ENCODE measurements around the gene OR13C3.

GRCh38 chr9:104506565-104506964 lies 30.1 kb downstream of the OR13C3 start:
- TF ChIP-seq USF1 (IDR thresholded peaks at IDR 0.05): no peak
- no peak for TF ChIP-seq EP300 (IDR thresholded peaks at IDR 0.05; ENCODE audit: borderline replicate concordance)
- no peak for TF ChIP-seq TAF1 (IDR thresholded peaks at IDR 0.05; ENCODE audit: low read depth)
- TF ChIP-seq RAD21 (IDR thresholded peaks at IDR 0.05; ENCODE audit: low read depth): no peak
- TF ChIP-seq EGR1 (IDR thresholded peaks at IDR 0.05): no peak
- TF ChIP-seq CREB1 (IDR thresholded peaks at IDR 0.05; ENCODE audit: low read depth): no peak
- no peak for TF ChIP-seq TEAD4 (IDR thresholded peaks at IDR 0.05)
- no peak for TF ChIP-seq CEBPB (IDR thresholded peaks at IDR 0.05)
- TF ChIP-seq ZBTB7A (IDR thresholded peaks at IDR 0.05; ENCODE audit: low read depth): no peak
- TF ChIP-seq YY1 (IDR thresholded peaks at IDR 0.05; ENCODE audit: low read depth): no peak
- TF ChIP-seq FOXM1 (IDR thresholded peaks at IDR 0.05; ENCODE audit: borderline replicate concordance, low read depth): no peak
- no peak for TF ChIP-seq MAX (IDR thresholded peaks at IDR 0.05)
- no peak for TF ChIP-seq NFIC (IDR thresholded peaks at IDR 0.05)
- no peak for TF ChIP-seq TCF12 (IDR thresholded peaks at IDR 0.05; ENCODE audit: low read depth)

Data from Ishikawa (cell line).